HG02981 (cell line): ENCODE measurements around the gene BCL2L2.

ENCODE experiments used
- ATAC-seq: cut with Tn5 transposase; IDR thresholded peaks from one replicate; pipeline ENCODE4 v1.9.1; 2021; ENCODE audit warnings: mild to moderate bottlenecking, moderate library complexity; ENCODE audit not compliant: unreplicated experiment

Gene BCL2L2

DNA sequence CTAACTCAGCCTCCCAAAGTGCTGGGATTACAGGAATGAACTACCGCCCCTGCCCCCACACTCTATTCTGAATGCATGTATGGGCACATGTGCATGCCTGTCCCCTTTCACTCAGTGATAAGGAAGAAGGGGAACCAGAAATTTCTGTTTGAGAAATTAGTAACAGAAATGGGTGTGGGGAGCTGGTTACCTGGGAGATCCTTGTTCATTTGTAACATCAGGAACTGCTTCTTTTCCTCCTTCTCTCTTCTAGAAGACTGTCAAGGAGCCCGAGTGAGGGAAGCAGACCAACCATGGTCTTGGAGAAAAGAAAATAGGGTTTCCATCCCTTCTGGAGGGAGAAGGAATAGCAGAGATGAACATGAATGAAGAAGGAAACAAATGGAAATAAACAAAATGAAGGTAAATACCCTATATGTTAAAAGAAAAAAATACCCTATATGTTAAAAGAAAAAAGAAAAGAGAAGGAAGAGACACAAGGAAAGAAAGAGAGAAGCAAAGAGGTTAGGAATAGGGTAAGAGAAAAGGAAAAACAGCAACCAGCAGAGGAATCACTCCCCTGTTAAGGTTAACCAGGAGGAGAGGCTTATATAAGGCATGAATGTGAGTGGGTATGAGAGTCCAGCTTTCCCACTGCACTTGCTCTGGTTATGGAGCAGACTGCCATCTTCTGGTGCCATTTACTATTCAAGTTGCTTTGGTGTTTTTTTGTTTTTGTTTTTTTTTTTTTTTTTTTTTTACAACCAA, 7.2 kb upstream of the BCL2L2 start:
- no peak for ATAC-seq

DNA sequence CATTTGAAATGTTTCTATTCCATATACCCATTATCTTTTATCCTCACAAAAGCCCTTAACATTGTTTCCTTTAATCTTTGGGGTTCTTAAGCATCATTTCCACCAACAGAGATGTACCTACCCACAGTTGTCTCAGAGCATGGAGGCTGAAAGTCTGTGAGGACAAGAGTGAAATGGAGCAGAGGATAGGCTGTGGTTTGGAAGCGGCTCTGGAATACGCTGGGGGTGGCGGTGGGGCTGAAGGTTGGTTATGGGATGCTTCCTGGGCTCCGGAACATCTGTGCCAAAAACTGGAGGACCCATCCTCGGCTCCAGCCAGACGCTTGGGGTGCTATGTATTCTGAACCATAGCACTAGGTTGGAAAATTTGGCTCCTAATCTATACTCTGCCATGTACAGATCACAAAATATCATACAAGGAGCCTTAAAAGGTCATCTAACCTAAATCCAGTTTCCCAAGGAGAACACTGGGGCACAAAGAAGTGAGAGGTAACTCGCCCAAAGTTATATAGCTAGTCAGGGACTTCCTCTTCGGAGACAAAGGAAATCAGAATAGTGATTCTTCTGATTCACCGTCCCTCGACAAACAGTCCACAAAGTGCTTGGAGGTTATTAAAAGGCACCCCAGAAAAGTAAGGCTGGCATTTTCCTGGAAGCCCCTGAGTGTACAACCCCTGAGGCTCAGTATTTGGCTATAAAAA, 6.5 kb upstream of the BCL2L2 start:
- ATAC-seq: no peak

DNA sequence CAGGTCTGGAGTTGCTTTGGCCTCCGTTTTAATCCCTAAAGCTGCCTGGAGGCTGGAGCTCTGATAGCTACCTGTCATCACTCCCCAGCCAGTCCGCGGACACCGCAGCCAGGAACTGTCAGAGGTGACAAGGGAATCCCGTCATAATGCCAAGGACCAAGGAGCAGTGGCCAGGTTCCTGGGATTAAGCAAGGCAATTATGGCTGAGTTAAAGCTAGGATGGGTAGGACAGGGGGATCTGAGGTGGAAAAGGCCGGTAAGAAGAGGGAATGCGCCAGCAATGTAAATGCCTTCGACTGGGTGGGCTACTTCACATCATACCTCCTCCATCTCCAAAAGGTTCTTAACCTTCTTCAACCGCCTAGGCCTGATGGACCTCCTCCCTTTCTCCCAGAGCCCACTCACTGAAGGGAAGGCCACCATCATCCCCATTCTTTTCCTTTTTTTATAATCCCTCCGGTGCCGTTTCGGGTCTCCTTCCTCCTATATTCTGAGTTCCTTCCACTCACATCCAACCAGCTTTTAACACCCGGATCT, 5.9 kb upstream of the BCL2L2 start:
- no peak for ATAC-seq

DNA sequence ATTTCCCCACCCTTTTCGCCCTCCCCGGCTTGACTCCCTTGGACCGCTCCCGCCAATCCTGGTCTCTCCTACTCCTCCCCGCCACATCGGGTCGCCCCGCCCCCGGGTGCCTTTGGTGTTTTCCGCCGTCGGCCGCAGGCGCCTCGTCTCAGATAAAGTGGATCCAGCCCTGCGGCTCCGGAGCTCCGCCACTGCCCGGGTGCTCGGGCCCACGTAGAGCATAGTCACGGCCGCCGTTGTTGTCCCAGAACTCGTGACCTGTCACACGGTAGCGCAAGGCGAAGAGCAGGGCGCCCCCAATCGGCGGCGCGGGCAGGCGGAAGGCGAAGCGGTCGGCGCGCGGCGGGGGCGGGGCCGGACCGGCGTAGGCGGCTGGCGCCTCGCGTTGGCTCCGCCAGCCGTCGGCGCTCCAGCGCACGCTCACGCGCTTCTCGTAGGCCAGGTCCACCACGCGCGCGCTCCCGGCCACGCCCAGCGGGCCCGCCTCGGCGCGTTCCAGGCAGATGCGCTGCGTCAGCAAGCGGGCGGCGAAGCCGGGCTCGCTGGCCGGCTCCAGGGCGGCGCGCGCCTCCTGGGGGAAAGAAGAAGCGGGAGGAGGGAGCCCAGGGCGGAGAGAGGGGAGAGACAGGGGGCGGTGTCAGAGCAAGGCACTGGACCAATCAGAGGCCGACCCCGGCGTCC, 5.2 kb upstream of the BCL2L2 start:
- ATAC-seq: peak; percentile 80

DNA sequence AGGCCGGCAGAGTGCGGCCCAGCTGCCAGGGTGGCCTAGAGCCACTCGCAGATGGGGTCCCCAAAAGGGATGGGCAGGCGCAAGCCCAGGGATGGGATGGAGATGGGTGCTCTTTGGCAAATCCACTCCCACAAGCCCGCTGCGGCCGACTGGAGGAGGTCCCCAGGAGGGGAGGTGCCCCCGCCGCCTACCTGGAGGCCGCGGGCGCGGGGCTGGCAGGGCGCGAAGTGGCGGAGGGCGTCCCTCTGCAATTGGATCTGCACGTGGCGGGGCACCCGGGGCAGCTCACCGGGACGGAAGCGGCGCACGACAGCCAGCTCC, 4.7 kb upstream of the BCL2L2 start:
- ATAC-seq: peak; percentile 12

DNA sequence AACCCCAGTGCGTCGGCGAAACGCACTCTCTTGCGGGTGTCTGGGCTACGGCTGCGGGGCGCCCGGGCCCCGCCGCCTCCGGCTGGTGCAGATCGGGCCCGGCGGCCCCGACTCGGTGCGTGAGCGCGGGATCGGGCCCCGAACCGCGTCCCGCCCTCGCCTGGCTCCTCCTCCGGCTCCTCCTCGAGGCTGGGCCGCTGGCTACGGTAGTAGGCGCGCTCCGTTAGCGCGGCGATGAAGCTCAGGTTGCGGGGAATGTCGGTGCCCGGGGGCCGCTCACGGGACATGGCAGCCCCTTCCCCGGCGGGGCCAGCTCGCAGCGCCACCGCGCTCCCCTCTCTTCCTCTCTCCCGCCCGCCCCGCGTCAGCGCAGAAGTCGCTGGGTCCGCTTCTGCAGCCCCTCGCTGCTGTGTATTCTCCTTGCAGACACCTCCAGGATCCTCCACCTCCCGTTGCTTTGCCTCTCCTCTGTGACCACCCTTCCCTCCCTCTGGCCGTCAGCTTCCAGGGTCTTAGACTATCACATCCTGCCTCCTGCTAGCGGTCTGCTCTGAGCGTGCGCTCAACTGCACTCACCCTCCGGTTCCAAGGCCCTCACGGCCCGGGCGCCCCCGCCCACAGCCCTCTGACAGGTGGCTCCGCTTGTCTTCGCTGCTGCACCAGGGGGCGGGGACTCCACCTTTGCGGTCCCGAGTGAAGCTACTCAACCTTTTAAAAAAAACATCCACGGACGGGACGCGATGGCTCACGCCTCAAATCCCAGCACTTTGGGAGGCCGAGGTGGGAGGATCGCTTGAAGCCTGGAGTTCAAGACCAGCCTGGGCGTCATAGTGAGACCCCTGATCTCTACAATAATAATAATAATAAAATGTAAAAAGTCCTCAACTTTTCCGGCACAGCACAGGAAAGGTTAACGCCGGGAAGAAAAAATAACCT, 4.1 kb upstream of the BCL2L2 start, which contains the start of gene PPP1R3E:
PPP1R3E (minus strand) TSS at position 570 of the 936 bp plus-strand sequence; CDS start at position 287, 283 bp downstream.
- peak; percentile 27 for ATAC-seq

DNA sequence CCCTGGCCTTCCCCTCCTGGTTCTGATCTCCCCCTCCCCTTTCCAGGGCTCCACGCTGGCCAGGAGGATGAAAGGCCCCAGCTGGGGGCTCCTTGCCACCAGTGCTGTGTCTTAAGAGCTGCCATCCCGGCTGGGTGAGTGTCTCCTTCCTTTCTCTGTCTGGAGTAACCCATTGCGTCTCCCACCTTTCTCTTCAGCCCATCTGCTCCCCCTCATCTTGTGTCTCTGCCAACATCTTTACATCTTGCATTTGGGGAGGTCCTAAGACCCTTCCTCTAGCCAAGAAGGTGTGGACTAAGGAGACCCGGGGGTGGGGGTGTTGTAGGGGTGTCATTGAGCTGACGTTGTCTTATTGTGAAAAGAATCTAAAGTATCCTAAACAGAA, 505 bp downstream of the BCL2L2 start:
- ATAC-seq: no peak

DNA sequence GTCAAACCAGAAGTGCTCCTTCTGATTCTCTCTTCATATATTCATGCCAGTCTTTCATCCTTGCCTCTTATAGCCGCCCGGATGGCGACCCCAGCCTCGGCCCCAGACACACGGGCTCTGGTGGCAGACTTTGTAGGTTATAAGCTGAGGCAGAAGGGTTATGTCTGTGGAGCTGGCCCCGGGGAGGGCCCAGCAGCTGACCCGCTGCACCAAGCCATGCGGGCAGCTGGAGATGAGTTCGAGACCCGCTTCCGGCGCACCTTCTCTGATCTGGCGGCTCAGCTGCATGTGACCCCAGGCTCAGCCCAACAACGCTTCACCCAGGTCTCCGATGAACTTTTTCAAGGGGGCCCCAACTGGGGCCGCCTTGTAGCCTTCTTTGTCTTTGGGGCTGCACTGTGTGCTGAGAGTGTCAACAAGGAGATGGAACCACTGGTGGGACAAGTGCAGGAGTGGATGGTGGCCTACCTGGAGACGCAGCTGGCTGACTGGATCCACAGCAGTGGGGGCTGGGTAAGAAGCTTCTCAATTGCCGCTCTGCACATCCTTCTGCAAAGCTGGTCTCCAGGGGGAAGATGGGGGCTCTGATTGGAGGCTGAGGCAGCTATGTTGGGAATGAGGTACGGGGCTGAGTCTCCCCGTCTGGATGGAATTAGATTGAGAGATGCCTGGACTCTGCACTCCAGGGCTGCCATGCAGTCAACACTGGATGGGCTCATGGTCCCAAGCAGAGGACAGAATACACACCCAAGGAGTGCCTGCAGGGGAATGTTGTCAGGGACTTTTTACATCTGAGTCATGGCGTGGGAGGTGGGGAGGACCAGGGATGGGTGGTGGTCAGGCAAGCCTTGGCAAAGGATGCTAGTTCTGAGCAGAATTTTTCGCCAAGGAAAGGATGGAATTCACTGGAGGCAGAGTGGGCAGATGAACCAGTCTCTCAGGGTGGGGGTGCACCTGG, 1.3 kb downstream of the BCL2L2 start:
- no peak for ATAC-seq

DNA sequence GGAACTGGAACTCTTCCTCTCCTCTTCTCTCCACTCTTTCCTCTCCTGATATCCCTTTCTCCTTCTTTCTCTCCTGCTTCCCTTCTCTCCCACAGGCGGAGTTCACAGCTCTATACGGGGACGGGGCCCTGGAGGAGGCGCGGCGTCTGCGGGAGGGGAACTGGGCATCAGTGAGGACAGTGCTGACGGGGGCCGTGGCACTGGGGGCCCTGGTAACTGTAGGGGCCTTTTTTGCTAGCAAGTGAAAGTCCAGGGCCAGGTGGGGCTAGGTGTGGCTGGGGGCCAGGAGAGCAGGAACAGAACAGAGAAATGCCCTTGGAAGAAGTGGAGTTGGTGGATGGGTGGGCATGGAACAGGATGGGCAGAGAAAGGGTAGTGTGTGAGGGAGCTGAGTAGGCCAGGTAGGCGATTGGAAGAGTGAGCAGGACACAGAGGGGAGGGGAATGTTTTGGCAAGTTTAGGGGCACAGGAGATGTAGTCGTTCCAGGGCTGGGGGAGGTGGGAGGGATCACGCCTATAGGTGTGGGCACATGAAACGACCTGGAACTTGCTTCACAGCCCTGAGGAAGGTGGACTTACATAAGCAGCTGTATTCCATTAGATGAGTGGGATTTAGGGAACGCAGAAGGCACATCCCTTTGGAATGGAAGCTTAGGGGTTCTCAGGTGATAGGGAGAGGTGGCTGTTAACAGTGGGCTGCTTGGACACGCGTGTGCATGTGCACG, 2.2 kb downstream of the BCL2L2 start:
- no peak for ATAC-seq

DNA sequence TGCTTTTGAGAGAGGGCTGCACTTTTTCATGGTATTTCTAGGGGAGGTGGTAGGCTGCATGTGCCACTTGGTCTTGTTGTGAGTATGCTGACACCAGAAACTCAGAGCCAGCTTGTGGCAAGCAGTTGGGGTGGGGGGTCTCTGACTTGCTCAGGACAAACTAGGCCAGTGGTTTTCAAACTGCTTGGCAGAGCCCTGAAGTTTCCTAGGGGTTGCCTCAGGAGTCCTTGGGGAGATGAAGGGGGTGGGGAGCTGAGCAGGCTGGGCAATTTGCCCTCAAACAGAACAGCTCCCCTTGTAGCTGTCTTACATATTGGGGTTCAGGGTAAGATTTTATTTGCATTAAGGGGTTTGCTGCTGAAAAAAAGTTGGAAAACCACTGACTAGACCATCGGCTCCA, 3.9 kb downstream of the BCL2L2 start:
- no peak for ATAC-seq

DNA sequence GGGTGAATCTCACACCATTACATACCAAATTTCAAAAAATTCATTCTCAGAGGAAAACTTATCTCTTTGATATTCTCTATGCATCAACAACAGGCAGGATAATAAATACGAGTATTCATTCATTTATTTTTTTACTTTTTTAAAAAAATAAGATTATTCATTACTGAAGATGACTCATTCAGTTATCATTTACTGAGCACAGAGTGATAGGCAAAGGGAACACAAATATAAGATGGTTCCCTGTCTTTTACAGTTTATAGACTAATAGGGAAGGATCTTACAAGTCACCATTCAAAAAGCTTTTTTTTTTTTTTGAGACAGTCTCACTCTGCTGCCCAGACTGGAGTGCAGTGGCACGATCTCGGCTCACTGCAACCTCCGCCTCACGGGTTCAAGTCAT, 9.7 kb downstream of the BCL2L2 start:
- no peak for ATAC-seq

DNA sequence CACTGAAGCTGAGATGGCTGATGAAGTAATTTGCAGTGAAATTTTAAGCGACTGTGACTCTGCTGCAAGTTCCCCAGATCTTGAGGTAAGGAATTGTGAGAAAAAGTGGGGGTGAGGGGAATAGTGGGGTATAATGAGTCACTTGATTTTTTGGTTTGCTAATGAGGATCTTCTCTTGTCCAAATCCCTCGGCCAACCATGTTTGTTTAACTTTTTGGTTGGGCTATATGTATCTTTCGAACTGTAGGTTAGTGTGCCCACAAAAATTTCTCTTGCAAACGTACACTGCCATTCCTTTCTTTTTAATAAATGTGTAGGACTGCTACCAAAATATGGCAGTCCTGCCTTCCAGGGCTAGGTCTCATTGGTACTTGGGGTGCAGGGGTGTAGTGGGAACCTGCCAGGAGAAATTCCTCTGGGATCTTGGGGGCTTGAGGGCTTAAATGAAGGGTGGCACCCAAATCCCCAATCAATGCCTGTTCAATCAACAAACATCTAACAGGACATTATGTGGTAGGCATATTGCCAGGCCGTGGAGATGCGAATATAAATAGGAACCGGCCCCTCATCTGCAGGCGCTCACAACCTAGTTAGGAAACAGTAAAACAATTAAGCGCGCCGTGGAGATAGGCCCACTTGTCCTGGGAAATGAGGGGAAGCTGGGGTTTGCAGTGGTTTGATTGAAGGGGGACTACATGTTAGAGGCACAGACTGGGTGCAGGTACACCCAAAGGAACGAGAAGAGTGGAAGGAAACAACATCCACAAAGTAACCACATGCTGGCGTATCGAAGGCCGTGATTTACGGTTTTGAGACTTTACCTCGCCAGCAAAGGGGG, 13.3 kb downstream of the BCL2L2 start:
- no peak for ATAC-seq

DNA sequence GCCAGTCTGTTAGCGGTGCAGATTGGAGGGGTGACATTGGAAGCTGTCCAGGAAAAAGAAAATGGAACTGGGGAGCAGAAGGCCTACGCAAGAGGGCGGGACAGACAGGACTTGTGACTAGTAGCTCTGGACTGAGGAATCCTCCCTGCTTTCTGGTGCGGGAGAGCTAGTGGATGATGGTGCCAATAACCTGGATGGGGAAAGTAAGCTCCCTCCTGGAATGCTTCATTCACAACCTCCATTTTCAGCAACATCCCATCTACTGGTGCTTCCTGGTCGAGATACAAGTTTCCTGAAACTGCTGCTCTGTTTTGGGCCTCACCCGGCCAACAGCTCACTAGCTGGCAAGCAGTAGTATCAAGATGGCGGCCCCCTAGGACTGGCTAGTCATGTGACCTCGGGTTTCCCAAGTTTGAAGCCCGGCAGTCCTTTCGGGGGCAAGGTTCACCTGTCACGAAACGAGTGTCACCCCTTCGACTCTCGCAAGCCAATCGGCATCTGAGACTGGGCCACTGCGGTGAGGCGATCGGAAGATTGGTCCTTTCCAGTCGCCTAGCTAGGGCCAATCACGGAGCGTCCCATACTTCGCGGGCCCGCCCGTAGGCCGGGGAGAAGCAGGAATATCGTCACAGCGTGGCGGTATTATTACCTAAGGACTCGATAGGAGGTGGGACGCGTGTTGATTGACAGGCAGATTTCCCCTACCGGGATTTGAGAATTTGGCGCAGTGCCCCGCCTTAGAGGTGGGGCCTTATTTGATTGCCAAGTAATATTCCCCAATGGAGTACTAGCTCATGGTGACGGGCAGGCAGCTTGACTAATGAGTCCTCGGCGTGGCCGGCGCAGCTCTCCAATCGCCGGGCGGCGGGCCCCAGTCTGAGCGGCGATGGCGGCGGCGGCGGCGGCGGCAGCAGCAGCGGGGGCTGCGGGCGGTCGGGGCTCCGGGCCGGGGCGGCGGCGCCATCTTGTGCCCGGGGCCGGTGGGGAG, 14.2 kb downstream of the BCL2L2 start, which contains the start of gene PABPN1:
PABPN1 (plus strand) TSS at position 874 of the 988 bp plus-strand sequence; CDS start at position 887, 13 bp downstream.
- peak; percentile 91 for ATAC-seq

DNA sequence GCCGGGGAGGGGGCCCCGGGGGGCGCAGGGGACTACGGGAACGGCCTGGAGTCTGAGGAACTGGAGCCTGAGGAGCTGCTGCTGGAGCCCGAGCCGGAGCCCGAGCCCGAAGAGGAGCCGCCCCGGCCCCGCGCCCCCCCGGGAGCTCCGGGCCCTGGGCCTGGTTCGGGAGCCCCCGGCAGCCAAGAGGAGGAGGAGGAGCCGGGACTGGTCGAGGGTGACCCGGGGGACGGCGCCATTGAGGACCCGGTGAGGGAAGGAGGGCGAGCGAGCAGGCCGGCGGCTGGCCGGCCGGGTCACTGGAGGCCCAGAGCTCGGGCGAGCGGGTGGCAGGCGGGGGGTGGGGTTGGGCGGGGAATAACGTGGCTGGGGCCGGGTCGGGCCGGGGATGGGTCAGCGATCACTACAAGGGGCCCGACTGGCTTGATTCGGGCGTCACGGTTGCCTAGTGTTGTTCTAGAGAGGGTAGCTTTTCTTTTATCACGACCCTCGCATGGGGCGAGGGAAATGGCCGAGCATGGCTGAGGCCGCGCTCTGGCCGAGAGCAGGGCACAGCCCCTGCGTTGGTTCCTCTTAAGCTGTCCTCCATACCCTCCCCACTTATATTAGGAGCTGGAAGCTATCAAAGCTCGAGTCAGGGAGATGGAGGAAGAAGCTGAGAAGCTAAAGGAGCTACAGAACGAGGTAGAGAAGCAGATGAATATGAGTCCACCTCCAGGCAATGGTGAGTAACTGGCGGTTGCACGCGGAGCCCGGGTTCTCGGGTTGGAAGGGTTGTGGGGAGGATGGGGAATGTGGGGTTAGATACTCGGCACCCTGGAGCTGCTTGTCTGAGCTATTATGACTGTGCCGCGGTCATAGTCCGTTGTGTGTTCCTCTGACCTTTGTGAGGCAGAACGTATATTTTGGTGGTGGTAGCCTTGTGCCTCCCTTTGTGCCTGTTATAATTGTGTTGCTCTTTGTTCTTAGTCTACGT, 15.2 kb downstream of the BCL2L2 start:
- peak; percentile 3 for ATAC-seq
